ENCODE data around the gene ADAMTS3. TPM values are rescaled to one million over a fixed set of nuclear protein-coding genes. Genes with fewer than 3 reads are reported as not detected.

Gene ADAMTS3
- total RNA-seq (2014; rRNA removed; shearing (Covaris generic)) = 0.19 TPM in 1 of 2 replicates, not detected in the other

- no peak for DNase-seq (ENCODE audit: low spot score)
Observed at GRCh38 chr4:72568959-72569718, at the start of gene ADAMTS3. ADAMTS3 (minus strand) TSS chr4:72569221; CDS start chr4:72568762, 459 bp downstream.

- DNase-seq (ENCODE audit: low spot score) = no peak
Observed at GRCh38 chr4:72613959-72614358, 44.9 kb upstream of the ADAMTS3 start.

GRCh38 chr4:72606751-72607150 lies 37.7 kb upstream of the ADAMTS3 start:
- no peak for DNase-seq (ENCODE audit: low spot score)

- DNase-seq (ENCODE audit: low spot score) = no peak
Observed at GRCh38 chr4:72604324-72604723, 35.3 kb upstream of the ADAMTS3 start.

GRCh38 chr4:72602396-72603376 lies 33.7 kb upstream of the ADAMTS3 start:
- DNase-seq (ENCODE audit: low spot score) = no peak

- no peak for DNase-seq (ENCODE audit: low spot score)
Observed at GRCh38 chr4:72591547-72592454, 22.8 kb upstream of the ADAMTS3 start.

- no peak for DNase-seq (ENCODE audit: low spot score)
Observed at GRCh38 chr4:72587334-72587733, 18.3 kb upstream of the ADAMTS3 start.

GRCh38 chr4:72582853-72583252 lies 13.8 kb upstream of the ADAMTS3 start:
- no peak for DNase-seq (ENCODE audit: low spot score)

GRCh38 chr4:72577211-72577610 lies 8.2 kb upstream of the ADAMTS3 start:
- no peak for DNase-seq (ENCODE audit: low spot score)

GRCh38 chr4:72571337-72571736 lies 2.3 kb upstream of the ADAMTS3 start:
- no peak for DNase-seq (ENCODE audit: low spot score)

GRCh38 chr4:72569719-72570235 lies 756 bp upstream of the ADAMTS3 start:
- no peak for DNase-seq (ENCODE audit: low spot score)

- DNase-seq (ENCODE audit: low spot score) = peak; percentile 35
Observed at GRCh38 chr4:72567821-72568675, 973 bp downstream of the ADAMTS3 start.

- no peak for DNase-seq (ENCODE audit: low spot score)
Observed at GRCh38 chr4:72567036-72567435, 2.0 kb downstream of the ADAMTS3 start.

GRCh38 chr4:72566464-72566972 lies 2.5 kb downstream of the ADAMTS3 start:
- no peak for DNase-seq (ENCODE audit: low spot score)

- no peak for DNase-seq (ENCODE audit: low spot score)
Observed at GRCh38 chr4:72564789-72565188, 4.2 kb downstream of the ADAMTS3 start.

GRCh38 chr4:72564184-72564583 lies 4.8 kb downstream of the ADAMTS3 start:
- no peak for DNase-seq (ENCODE audit: low spot score)

- no peak for DNase-seq (ENCODE audit: low spot score)
Observed at GRCh38 chr4:72558655-72559054, 10.4 kb downstream of the ADAMTS3 start.

- no peak for DNase-seq (ENCODE audit: low spot score)
Observed at GRCh38 chr4:72557021-72557420, 12.0 kb downstream of the ADAMTS3 start.

- DNase-seq (ENCODE audit: low spot score) = no peak
Observed at GRCh38 chr4:72555377-72555831, 13.6 kb downstream of the ADAMTS3 start.
